Measurements from ENCODE around the gene PREX1. TPM values are rescaled to one million over a fixed set of nuclear protein-coding genes. Genes with fewer than 3 reads are reported as not detected.
"Not testable (repeated sequence)": the region's sequence is repeated elsewhere in the genome, so short reads cannot be mapped to it uniquely, and the experiment has no call there.

Gene PREX1
- 17.7 TPM for total RNA-seq

- Histone ChIP-seq H3K9me3 (no peaks in the 10 kb centered on the region), H3K27me3 (no peaks in the 10 kb centered on the region), H3K36me3 (no peaks in the 10 kb centered on the region), H3K4me1 (peaks cover 37% of the 10 kb centered on the region), H3K4me3 (peak within 1 kb of the TSS; percentile 65 to 76), H3K27ac (peak within 1 kb of the TSS; percentile 62)
- intact Hi-C loops (cut with DNase I) = no loop called here
- no peak for TF ChIP-seq POLR2AphosphoS5 (IDR thresholded peaks at IDR 0.05; ENCODE audit: insufficient read depth in 1 of 2, low read depth in 1 of 2)
- no peak for TF ChIP-seq POLR2A (IDR thresholded peaks at IDR 0.05)
- no peak for TF ChIP-seq CTCF (IDR thresholded peaks at IDR 0.05)
- DNase-seq (ENCODE audit: extremely low spot score in 2 of 2) = no peak
Measured at GRCh38 chr20:48827855-48828733, at the start of gene PREX1. PREX1 (minus strand) TSS chr20:48827999; CDS start chr20:48827860, 139 bp downstream.

GRCh38 chr20:48877304-48877703 is 49.5 kb upstream of the PREX1 start:
- DNase-seq (ENCODE audit: extremely low spot score in 2 of 2) = no peak
- no peaks in the 10 kb centered on the region for H3K9me3 ChIP-seq
- no peaks in the 10 kb centered on the region for H3K4me1 ChIP-seq
- H3K36me3 ChIP-seq = no peaks in the 10 kb centered on the region
- no peak overlapping the region for H3K4me3 ChIP-seq
- TF ChIP-seq CTCF (IDR thresholded peaks at IDR 0.05) = no peak
- TF ChIP-seq POLR2AphosphoS5 (IDR thresholded peaks at IDR 0.05; ENCODE audit: insufficient read depth in 1 of 2, low read depth in 1 of 2) = no peak
- TF ChIP-seq POLR2A (IDR thresholded peaks at IDR 0.05) = no peak
- intact Hi-C loops (cut with DNase I) = no loop called here
- H3K27ac ChIP-seq = no peak overlapping the region
- no peaks in the 10 kb centered on the region for H3K27me3 ChIP-seq

- TF ChIP-seq CTCF (IDR thresholded peaks at IDR 0.05) = no peak
- no peak for TF ChIP-seq POLR2A (IDR thresholded peaks at IDR 0.05)
- no peak for TF ChIP-seq POLR2AphosphoS5 (IDR thresholded peaks at IDR 0.05; ENCODE audit: insufficient read depth in 1 of 2, low read depth in 1 of 2)
- no peak overlapping the region for H3K4me3 ChIP-seq
- no peak for DNase-seq (ENCODE audit: extremely low spot score in 2 of 2)
- H3K27me3 ChIP-seq = no peaks in the 10 kb centered on the region
- H3K4me1 ChIP-seq = no peaks in the 10 kb centered on the region
- H3K27ac ChIP-seq = no peak overlapping the region
- no peaks in the 10 kb centered on the region for H3K36me3 ChIP-seq
- intact Hi-C loops (cut with DNase I) = no loop called here
- H3K9me3 ChIP-seq = no peaks in the 10 kb centered on the region
Measured at GRCh38 chr20:48875914-48876240, 48.1 kb upstream of the PREX1 start.

- no peak overlapping the region for H3K27ac ChIP-seq
- H3K4me1 ChIP-seq = no peaks in the 10 kb centered on the region
- TF ChIP-seq POLR2A (IDR thresholded peaks at IDR 0.05) (no peak), CTCF (IDR thresholded peaks at IDR 0.05) (no peak), POLR2AphosphoS5 (IDR thresholded peaks at IDR 0.05; ENCODE audit: insufficient read depth in 1 of 2, low read depth in 1 of 2) (no peak)
- no peak for DNase-seq (ENCODE audit: extremely low spot score in 2 of 2)
- H3K36me3 ChIP-seq = no peaks in the 10 kb centered on the region
- H3K9me3 ChIP-seq = no peaks in the 10 kb centered on the region
- intact Hi-C loops (cut with DNase I) = no loop called here
- H3K4me3 ChIP-seq = no peak overlapping the region
- H3K27me3 ChIP-seq = no peaks in the 10 kb centered on the region
Measured at GRCh38 chr20:48875233-48875913, 47.6 kb upstream of the PREX1 start.

- H3K36me3 ChIP-seq; DNase-seq (ENCODE audit: extremely low spot score in 2 of 2); H3K27ac ChIP-seq; H3K4me1 ChIP-seq; H3K9me3 ChIP-seq; intact Hi-C loops (cut with DNase I); H3K27me3 ChIP-seq; H3K4me3 ChIP-seq: not testable (repeated sequence)
Measured at GRCh38 chr20:48869442-48869841, 41.6 kb upstream of the PREX1 start.

Data from vagina (tissue), 2 donors.